Lower lobe of right lung (tissue), 2 donors: ENCODE measurements around the gene TRPC4AP. TPM values are rescaled to one million over a fixed set of nuclear protein-coding genes. Genes with fewer than 3 reads are reported as not detected.

Source experiments
- ATAC-seq, 2 donors: fragments of 200-7000 bp; cut with Tn5 transposase; one replicate each; pipeline ENCODE4 v1.9.1; 2020 to 2022; ENCODE audit warnings: mild to moderate bottlenecking in 2 of 2, moderate library complexity in 2 of 2
- DNase-seq: peaks from one replicate; pipeline ENCODE4 v3.0.0-alpha.2; 2020
- H3K27ac ChIP-seq: fragments of 200-600 bp; one replicate; pipeline ENCODE4 v1.8.0; 2022
- H3K27me3 ChIP-seq: fragments of 200-600 bp; one replicate; pipeline ENCODE4 v1.8.0; 2022; ENCODE audit warnings: low read depth
- H3K36me3 ChIP-seq: fragments of 200-600 bp; one replicate; pipeline ENCODE4 v1.8.0; 2022; ENCODE audit warnings: mild to moderate bottlenecking
- H3K4me1 ChIP-seq: fragments of 200-600 bp; one replicate; pipeline ENCODE4 v1.8.0; 2022
- H3K4me3 ChIP-seq: fragments of 200-600 bp; one replicate; pipeline ENCODE4 v1.8.0; 2022; ENCODE audit warnings: mild to moderate bottlenecking
- H3K9me3 ChIP-seq: fragments of 200-600 bp; one replicate; pipeline ENCODE4 v1.8.0; 2022
- CTCF ChIP-seq: fragments of 200-600 bp; IDR thresholded peaks from one replicate; pipeline ENCODE4 v1.8.0; 2022; ENCODE audit warnings: antibody characterized with exemption, mild to moderate bottlenecking
- intact Hi-C: fragments of 100-400 bp; cut with DNase I; formaldehyde crosslinking; loops from one replicate; pipeline ENCODE4 v1.11.0; 2022
- total RNA-seq: library from RNA; stranded (reverse); fragmentation: NEBNext Ultra II Directional; extraction: Animal tissue kit (Norgen Biotek cat#: 25700); gene quantifications from one replicate; pipeline ENCODE4 v1.2.1, GENCODE V29; 2021
- donor health status: DM: no; HTN: yes; CAD: no; lungs with severe emphysema.

The TRPC4AP gene
- total RNA-seq, 1 donor from 2014 or later: 63.2 TPM

- H3K4me3 ChIP-seq: no peak overlapping the region
- no peak overlapping the region for H3K27ac ChIP-seq
- no peaks in the 10 kb centered on the region for H3K4me1 ChIP-seq
- ATAC-seq: no peak
- TF ChIP-seq CTCF: no peak
- intact Hi-C loops: no loop called here
- H3K27me3 ChIP-seq: no peaks in the 10 kb centered on the region
- H3K36me3 ChIP-seq: peaks cover 100% of the 10 kb centered on the region
- H3K9me3 ChIP-seq: no peaks in the 10 kb centered on the region
- no peak for DNase-seq
These were observed 28.6 kb upstream of the TRPC4AP start for GRCh38 chr20:35121186-35121585.

- Histone ChIP-seq H3K4me3 (no peak overlapping the region), H3K9me3 (no peaks in the 10 kb centered on the region), H3K27me3 (no peaks in the 10 kb centered on the region), H3K27ac (peak overlapping the region; percentile 24), H3K4me1 (no peaks in the 10 kb centered on the region), H3K36me3 (peaks cover 100% of the 10 kb centered on the region)
- peak; percentile 78 to 85 for ATAC-seq
- intact Hi-C loops: no loop called here
- no peak for TF ChIP-seq CTCF
- DNase-seq: peak; percentile 51
These were observed 27.6 kb upstream of the TRPC4AP start for GRCh38 chr20:35120012-35120701.

GRCh38 chr20:35117629-35118028 lies 25.0 kb upstream of the TRPC4AP start:
- DNase-seq (no peak), ATAC-seq (no peak)
- no peak overlapping the region for H3K27ac ChIP-seq
- no peak for TF ChIP-seq CTCF
- intact Hi-C loops: no loop called here
- H3K9me3 ChIP-seq: no peaks in the 10 kb centered on the region
- H3K36me3 ChIP-seq: peaks cover 92% of the 10 kb centered on the region
- H3K4me1 ChIP-seq: no peaks in the 10 kb centered on the region
- no peaks in the 10 kb centered on the region for H3K27me3 ChIP-seq
- H3K4me3 ChIP-seq: no peak overlapping the region

GRCh38 chr20:35117196-35117595 lies 24.6 kb upstream of the TRPC4AP start:
- no peak for ATAC-seq
- no peaks in the 10 kb centered on the region for H3K27me3 ChIP-seq
- no peak overlapping the region for H3K27ac ChIP-seq
- H3K4me3 ChIP-seq: no peak overlapping the region
- TF ChIP-seq CTCF: no peak
- peaks cover 88% of the 10 kb centered on the region for H3K36me3 ChIP-seq
- H3K4me1 ChIP-seq: no peaks in the 10 kb centered on the region
- H3K9me3 ChIP-seq: no peaks in the 10 kb centered on the region
- DNase-seq: no peak
- intact Hi-C loops: no loop called here

GRCh38 chr20:35116258-35116657 lies 23.7 kb upstream of the TRPC4AP start:
- H3K9me3 ChIP-seq: no peaks in the 10 kb centered on the region
- no peak for TF ChIP-seq CTCF
- no peak for ATAC-seq
- H3K27me3 ChIP-seq: no peaks in the 10 kb centered on the region
- no peak overlapping the region for H3K27ac ChIP-seq
- H3K4me1 ChIP-seq: no peaks in the 10 kb centered on the region
- no peak overlapping the region for H3K4me3 ChIP-seq
- peaks cover 78% of the 10 kb centered on the region for H3K36me3 ChIP-seq
- DNase-seq: no peak
- intact Hi-C loops: no loop called here
